Ovary (tissue), 10 donors: ENCODE measurements around the gene ST6GALNAC6. TPM values are rescaled to one million over a fixed set of nuclear protein-coding genes. Genes with fewer than 3 reads are reported as not detected.
A peak's percentile ranks its signal among the peaks of the same experiment; 100 is the strongest.

ENCODE experiments used
- DNase-seq, 5 donors: peaks; one replicate each; pipeline ENCODE4 v3.0.0-alpha.2; 2019 to 2020
- H3K27ac ChIP-seq, 2 donors: fragments of 200-600 bp; one replicate each; pipeline versions ENCODE4 v1.5.1 to v1.8.0; 2019 to 2022
- H3K27me3 ChIP-seq: fragments of 200-600 bp; one replicate; pipeline ENCODE4 v1.8.0; 2022
- H3K36me3 ChIP-seq: fragments of 200-600 bp; sonication (generic); one replicate; pipeline ENCODE4 v1.5.1; 2019
- H3K4me1 ChIP-seq: one replicate; pipeline ENCODE4 v1.8.1; 2013; ENCODE audit warnings: mild to moderate bottlenecking, moderate library complexity; ENCODE audit not compliant: insufficient read depth
- H3K4me3 ChIP-seq: fragments of 200-600 bp; sonication (generic); one replicate; pipeline ENCODE4 v1.5.1; 2017
- H3K9me3 ChIP-seq, 2 donors: fragments of 200-600 bp in 1 of 2; sonication (generic) in 1 of 2; one replicate each; pipeline versions ENCODE4 v1.5.1 to v1.8.1; 2013 to 2019; ENCODE audit warnings: mild to moderate bottlenecking in 1 of 2, moderate library complexity in 1 of 2
- CTCF ChIP-seq, 3 donors: fragments of 450-650 bp in 2 of 3; fragments of 200-600 bp in 1 of 3; IDR thresholded peaks; one replicate each; pipeline versions ENCODE4 v1.5.1 to v1.8.0; 2016 to 2022; ENCODE audit warnings: antibody characterized with exemption in 3 of 3, mild to moderate bottlenecking in 1 of 3
- EP300 ChIP-seq: sonication (generic); formaldehyde crosslinking; IDR thresholded peaks from one replicate; pipeline ENCODE4 v1.6.1; 2017; ENCODE audit warnings: antibody characterized with exemption
- POLR2A ChIP-seq: fragments of 450-650 bp; IDR thresholded peaks from one replicate; pipeline ENCODE4 v1.6.1; 2017; ENCODE audit warnings: antibody characterized with exemption, mild to moderate bottlenecking, moderate library complexity
- WGBS, 3 donors: extraction: QIAGEN DNeasy Blood & Tissue Kit in 1 of 3; methylation state at CpG; one replicate each; pipeline versions ENCODE4 v1.1.5 to v1.1.7; 2013 to 2017; 5-methylcytosine and 5-hydroxymethylcytosine counted together
- intact Hi-C, 4 donors: fragments of 100-400 bp; cut with DNase I; formaldehyde crosslinking; loops; one replicate each; pipeline versions ENCODE4 v1.11.0 to v1.15.1; 2022 to 2023
- long read RNA-seq, 3 donors: library from polyadenylated mRNA in 2 of 3; unstranded in 2 of 3; transcript quantifications; one replicate each; pipeline ENCODE4 v2.0.0 and lab custom pipeline, GENCODE V29; 2021 to 2026
- polyA plus RNA-seq, 2 donors: library from polyadenylated mRNA; stranded (reverse); fragments of 200-250 nt in 1 of 2; fragments of 350-450 nt in 1 of 2; fragmentation: Illumina TruSeq in 1 of 2; extraction: RNeasy Lipid Tissue Mini Kit (QIAGEN cat#74804) in 1 of 2; gene quantifications; one replicate each; pipeline ENCODE4 v1.2.3, GENCODE V29; 2013 to 2014
- total RNA-seq, 7 donors: library from RNA; depleted of rRNA in 2 of 7; stranded (reverse); fragments of >200 nt in 2 of 7; fragmentation: NEBNext Ultra II Directional in 3 of 7; extraction: Animal tissue kit (Norgen Biotek cat#: 25700) in 3 of 7; gene quantifications; one replicate each; pipeline versions ENCODE4 v1.1.0 to v1.2.4, GENCODE V29; 2016 to 2023
- donor health status: DM: no; HTN: no; CAD: no; lungs with moderate emphysema.
- donor health status: DM: no; HTN: no; CAD: no.
- donor health status: Bipolar disorder and iron deficiency.
- donor health status: DM: yes; HTN: yes; CAD: no.
- donor health status: DM: no; HTN: no; CAD: no.
- donor health status: DM: yes; HTN: yes; CAD: no.

Gene ST6GALNAC6
- total RNA-seq = 100 to 1,000 TPM in 5 of 7 donors, 10 to 100 TPM in 2; 58.5 to 141 (median 111) TPM
- polyA plus RNA-seq = 100 to 1,000 TPM in 1 of 2 donors, 10 to 100 TPM in 1; 52.5 to 145 TPM
- long read RNA-seq, donor 1, transcript ST6GALNAC6-203 (7 exons, 2,448 nt) = minor isoform, 5 of 324 reads
- long read RNA-seq, donor 1, transcript ST6GALNAC6-205 (7 exons, 2,460 nt) = minor isoform, 78 of 324 reads
- long read RNA-seq, donor 1, transcript ST6GALNAC6-204 (6 exons, 2,406 nt) = major isoform, 127 of 324 reads
- long read RNA-seq, donor 1, transcript ST6GALNAC6-201 (6 exons, 2,280 nt) = minor isoform, 19 of 324 reads
- long read RNA-seq, donor 1, partial matches to known transcripts = 65 of 324 reads
- long read RNA-seq, donor 1, other reads (novel, unspliced or antisense) = 13 of 324 reads
- long read RNA-seq, donor 2, transcript ST6GALNAC6-204 (6 exons, 2,406 nt) = major isoform, 6 of 15 reads
- long read RNA-seq, donor 2, transcript ST6GALNAC6-205 (7 exons, 2,460 nt) = minor isoform, 5 of 15 reads
- long read RNA-seq, donor 2, partial matches to known transcripts = 0 of 15 reads
- long read RNA-seq, donor 2, other reads (novel, unspliced or antisense) = 0 of 15 reads
- long read RNA-seq, donor 3, transcript ST6GALNAC6-205 (7 exons, 2,460 nt) = minor isoform, 114 of 302 reads
- long read RNA-seq, donor 3, transcript ST6GALNAC6-204 (6 exons, 2,406 nt) = major isoform, 117 of 302 reads
- long read RNA-seq, donor 3, transcript ST6GALNAC6-201 (6 exons, 2,280 nt) = minor isoform, 7 of 302 reads
- long read RNA-seq, donor 3, transcript ST6GALNAC6-212 (7 exons, 2,357 nt) = minor isoform, 20 of 302 reads
- long read RNA-seq, donor 3, partial matches to known transcripts = 11 of 302 reads
- long read RNA-seq, donor 3, other reads (novel, unspliced or antisense) = 15 of 302 reads

- Histone ChIP-seq H3K4me3 (peak within 1 kb of the TSS; percentile 82), H3K9me3 (no peaks in the 10 kb centered on the region), H3K36me3 (no peaks in the 10 kb centered on the region), H3K27ac (peak within 1 kb of the TSS; percentile 74 to 97), H3K4me1 (peaks cover 33% of the 10 kb centered on the region), H3K27me3 (no peaks in the 10 kb centered on the region)
- WGBS, 3 donors = 0 to 1% (median 1%) methylated on average over 33 to 89 of the region's 89 CpGs
- peak; percentile 77 to 87 (median 84) for DNase-seq
- TF ChIP-seq EP300 = no peak
- TF ChIP-seq POLR2A = peak; percentile 55
- TF ChIP-seq CTCF (IDR thresholded peaks at IDR 0.05) = no peak
- intact Hi-C loops = no loop called here
Observed at GRCh38 chr9:127899128-127899943, at the start of gene ST6GALNAC6. Gene ST6GALNAC6 (minus strand): TSS chr9:127899603. CDS start chr9:127897981, 1,622 bp downstream.

GRCh38 chr9:127947841-127948710 is 48.7 kb upstream of the ST6GALNAC6 start:
- Histone ChIP-seq H3K4me1 (peaks cover 7% of the 10 kb centered on the region), H3K27ac (no peak overlapping the region), H3K9me3 (no peaks in the 10 kb centered on the region), H3K27me3 (no peaks in the 10 kb centered on the region), H3K4me3 (no peak overlapping the region), H3K36me3 (no peaks in the 10 kb centered on the region)
- DNase-seq = no peak
- TF ChIP-seq POLR2A = no peak
- TF ChIP-seq CTCF (IDR thresholded peaks at IDR 0.05) = no peak
- TF ChIP-seq EP300 = no peak
- 81 to 86% (median 84%) methylated on average over 17 of the region's 17 CpGs for WGBS, 3 donors
- intact Hi-C loops = no loop called here

GRCh38 chr9:127946728-127947127 is 47.3 kb upstream of the ST6GALNAC6 start:
- WGBS, 3 donors = 47 to 58% (median 52%) methylated on average over 3 of the region's 3 CpGs
- Histone ChIP-seq H3K4me3 (no peak overlapping the region), H3K36me3 (no peaks in the 10 kb centered on the region), H3K4me1 (peaks cover 9% of the 10 kb centered on the region), H3K27me3 (no peaks in the 10 kb centered on the region), H3K27ac (no peak overlapping the region), H3K9me3 (no peaks in the 10 kb centered on the region)
- TF ChIP-seq EP300 (no peak), CTCF (IDR thresholded peaks at IDR 0.05) (no peak), POLR2A (no peak)
- no peak for DNase-seq
- intact Hi-C loops = no loop called here
